ENCODE results near the gene FOXP4. TPM values are rescaled to one million over a fixed set of nuclear protein-coding genes. Genes with fewer than 3 reads are reported as not detected.
A peak's percentile ranks its signal among the peaks of the same experiment; 100 is the strongest.

FOXP4 gene
- total RNA-seq, 2 donors from 2014 or later = 25.9 to 27.7 TPM

DNA sequence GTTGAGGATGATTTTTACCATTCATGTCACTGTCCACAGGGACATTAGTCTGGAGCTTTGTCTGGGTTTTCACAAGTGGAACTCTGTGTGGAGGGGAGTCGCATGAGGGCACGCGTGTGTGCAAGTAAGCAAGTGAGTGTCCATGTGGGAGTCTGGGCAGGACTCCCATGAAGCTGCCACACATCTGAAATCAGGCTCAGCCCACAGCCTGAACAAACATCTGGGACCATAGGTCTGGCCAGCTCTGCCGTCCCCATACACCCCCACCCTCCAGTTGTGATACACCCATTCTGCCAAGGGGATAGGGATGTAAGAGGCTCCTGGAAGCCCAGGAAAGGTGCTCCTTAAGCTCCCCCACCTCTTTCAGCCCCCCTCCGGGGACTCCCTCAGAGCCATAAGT, 17.1 kb upstream of the FOXP4 start:
- H3K27ac Mint-ChIP-seq = no peak overlapping the region
- ATAC-seq (replicated peaks in 1 of 2) (no peak), DNase-seq (no peak)
- H3K4me1 Mint-ChIP-seq (ENCODE audit: low read depth) = peaks cover 41% of the 10 kb centered on the region
- H3K36me3 Mint-ChIP-seq (ENCODE audit: insufficient read depth in 2 of 2) = no peaks in the 10 kb centered on the region
- peaks cover 48% of the 10 kb centered on the region for H3K27me3 Mint-ChIP-seq (ENCODE audit: low read depth)
- H3K4me3 Mint-ChIP-seq = no peak overlapping the region
- H3K9me3 Mint-ChIP-seq = no peaks in the 10 kb centered on the region

DNA sequence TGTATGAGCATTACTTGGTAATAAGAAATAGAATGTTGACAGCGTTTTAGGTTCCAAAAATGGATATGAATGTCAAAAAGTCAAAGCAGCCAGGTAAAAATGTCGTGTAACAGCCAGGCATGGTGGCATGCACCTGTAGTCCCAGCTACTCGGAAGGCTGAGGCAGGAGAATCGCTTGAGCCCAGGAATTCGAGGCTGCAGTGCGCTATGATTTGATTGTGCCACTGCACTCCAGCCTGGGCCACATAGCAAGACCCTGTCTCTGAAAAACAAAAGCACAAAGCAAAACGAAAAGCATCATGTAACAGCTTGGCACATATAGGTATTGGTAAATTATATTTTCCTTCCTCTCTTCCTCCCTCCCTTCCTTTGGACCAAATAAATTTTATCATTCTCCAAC, 16.2 kb upstream of the FOXP4 start:
- Mint-ChIP-seq H3K4me3 (peak overlapping the region in 1 of 2 donors; percentile 2), H3K27ac (no peak overlapping the region), H3K36me3 (ENCODE audit: insufficient read depth in 2 of 2) (no peaks in the 10 kb centered on the region), H3K27me3 (ENCODE audit: low read depth) (peaks cover 44% of the 10 kb centered on the region), H3K4me1 (ENCODE audit: low read depth) (peaks cover 41% of the 10 kb centered on the region), H3K9me3 (no peaks in the 10 kb centered on the region)
- no peak for DNase-seq
- ATAC-seq (replicated peaks in 1 of 2) = no peak

DNA sequence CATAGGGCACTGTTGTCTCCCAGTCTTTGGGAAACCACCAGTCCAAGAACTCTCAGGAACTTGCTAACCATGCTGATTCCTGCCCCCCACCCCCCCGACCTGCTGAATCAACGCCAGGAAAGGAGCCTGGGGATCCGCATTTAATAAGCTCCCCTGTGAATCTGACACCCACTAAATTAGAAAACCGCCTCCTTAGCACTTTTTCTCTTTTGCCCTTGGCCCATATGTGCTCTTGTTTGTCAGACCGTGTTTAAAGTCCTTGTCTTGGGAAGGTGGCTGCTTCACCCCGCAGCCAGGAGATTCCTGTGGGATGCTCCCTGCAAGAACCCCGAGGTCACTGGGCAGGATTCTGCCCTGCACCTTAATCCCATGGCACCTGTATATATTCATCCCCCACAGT, 15.7 kb upstream of the FOXP4 start:
- no peak overlapping the region for H3K4me3 Mint-ChIP-seq
- no peaks in the 10 kb centered on the region for H3K36me3 Mint-ChIP-seq (ENCODE audit: insufficient read depth in 2 of 2)
- no peak for DNase-seq
- no peaks in the 10 kb centered on the region for H3K9me3 Mint-ChIP-seq
- H3K4me1 Mint-ChIP-seq (ENCODE audit: low read depth) = peaks cover 41% of the 10 kb centered on the region
- peaks cover 49% of the 10 kb centered on the region for H3K27me3 Mint-ChIP-seq (ENCODE audit: low read depth)
- no peak overlapping the region for H3K27ac Mint-ChIP-seq
- ATAC-seq (replicated peaks in 1 of 2) = no peak

DNA sequence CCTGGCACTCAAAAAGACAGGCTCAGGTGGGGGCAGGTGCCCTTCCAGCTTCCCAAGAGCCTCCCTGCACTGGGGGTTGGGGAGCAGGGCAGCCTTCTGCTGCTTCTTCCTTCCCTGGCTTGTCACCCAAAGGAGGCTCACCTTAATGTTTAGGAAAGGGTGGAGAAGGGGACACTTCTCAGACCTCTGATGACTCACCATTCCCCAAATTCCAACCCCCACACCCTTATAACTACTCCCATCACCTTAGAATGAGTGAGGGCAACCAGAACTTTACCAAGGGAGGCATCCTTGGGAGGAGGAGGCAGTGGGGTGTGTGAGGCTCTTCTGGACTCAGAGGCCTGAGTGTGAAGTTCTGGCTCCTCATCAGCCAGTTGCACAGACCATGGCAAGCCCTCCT, 15.2 kb upstream of the FOXP4 start:
- DNase-seq (no peak), ATAC-seq (replicated peaks in 1 of 2) (no peak)
- Mint-ChIP-seq H3K27ac (no peak overlapping the region), H3K36me3 (ENCODE audit: insufficient read depth in 2 of 2) (no peaks in the 10 kb centered on the region), H3K9me3 (no peaks in the 10 kb centered on the region), H3K27me3 (ENCODE audit: low read depth) (peaks cover 54% of the 10 kb centered on the region), H3K4me1 (ENCODE audit: low read depth) (peaks cover 41% of the 10 kb centered on the region), H3K4me3 (peak overlapping the region; percentile 73 to 88)

DNA sequence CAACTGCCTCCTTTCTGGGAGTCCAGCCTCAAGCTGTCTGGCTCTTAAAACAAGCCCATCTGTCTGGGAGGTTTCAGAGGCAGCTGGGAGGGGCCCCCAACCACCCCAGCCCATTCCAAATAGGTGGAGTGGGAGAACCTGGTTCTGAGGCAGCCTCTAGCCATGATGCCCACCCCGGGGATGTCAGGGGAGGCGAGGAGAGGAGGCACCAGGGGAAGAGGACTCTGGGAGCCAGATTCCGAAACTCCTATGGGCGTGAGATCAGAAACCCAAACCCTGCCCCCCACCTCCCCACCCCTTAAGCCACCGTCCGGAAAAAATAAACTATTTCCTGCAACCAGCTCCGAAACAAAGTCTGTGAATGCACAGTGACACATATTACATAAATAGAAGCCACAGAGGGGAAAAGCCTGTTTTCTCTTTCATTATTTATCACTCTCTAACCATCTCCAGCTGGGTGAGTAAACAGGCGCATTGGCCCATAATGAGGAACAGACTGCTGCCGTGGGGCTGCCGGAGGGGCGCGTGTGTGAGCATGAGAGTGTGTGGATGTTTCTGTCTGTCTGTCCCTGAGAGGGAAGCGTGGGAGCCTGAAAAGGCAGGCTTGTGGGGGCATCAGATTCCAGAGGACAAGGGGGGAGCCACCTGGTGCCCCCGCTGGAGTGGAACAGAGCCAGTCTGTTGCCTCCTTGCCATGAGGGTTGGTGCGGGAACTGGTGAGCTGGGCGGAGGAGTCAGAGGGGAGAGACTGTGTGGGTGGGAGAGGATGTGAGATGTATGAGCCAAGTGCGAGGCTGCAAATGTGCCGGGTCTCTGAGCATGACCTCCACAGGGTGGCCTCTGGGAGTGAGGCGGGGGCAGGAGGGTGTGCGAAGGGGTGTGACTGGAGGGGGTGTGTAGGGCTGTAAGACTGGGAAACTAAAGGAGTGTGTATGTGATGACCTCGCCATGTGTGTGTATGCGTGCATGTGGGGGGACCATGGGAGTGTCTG, 14.3 kb upstream of the FOXP4 start:
- Mint-ChIP-seq H3K9me3 (no peaks in the 10 kb centered on the region), H3K4me3 (peak overlapping the region; percentile 73 to 88), H3K27ac (peak overlapping the region; percentile 23), H3K4me1 (ENCODE audit: low read depth) (peaks cover 49% of the 10 kb centered on the region), H3K36me3 (ENCODE audit: insufficient read depth in 2 of 2) (no peaks in the 10 kb centered on the region), H3K27me3 (ENCODE audit: low read depth) (peaks cover 62% of the 10 kb centered on the region)
- peak; percentile 77 to 87 for DNase-seq
- peak; percentile 90 to 93 for ATAC-seq (replicated peaks in 1 of 2)

DNA sequence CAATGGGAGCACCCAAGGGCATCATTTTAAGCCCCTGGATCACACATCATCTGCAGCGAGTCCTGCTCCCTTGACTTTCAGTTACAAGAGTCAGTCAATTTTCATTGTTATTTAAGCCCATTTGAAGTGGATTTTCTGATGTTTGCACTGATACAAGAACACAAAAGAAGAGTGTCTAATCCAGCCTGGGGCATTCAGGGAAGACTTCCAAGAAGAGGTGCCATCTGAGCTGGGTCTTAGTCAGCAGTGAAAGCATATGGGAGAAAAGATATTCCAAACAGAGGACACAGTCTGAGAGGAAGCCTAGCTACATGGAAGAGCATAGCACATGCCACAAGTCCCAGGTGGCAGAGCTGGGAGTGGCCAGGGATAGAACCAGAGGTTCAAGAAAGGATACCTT, 10.4 kb upstream of the FOXP4 start:
- Mint-ChIP-seq H3K36me3 (ENCODE audit: insufficient read depth in 2 of 2) (no peaks in the 10 kb centered on the region), H3K27me3 (ENCODE audit: low read depth) (peaks cover 64% of the 10 kb centered on the region), H3K9me3 (no peaks in the 10 kb centered on the region), H3K4me3 (no peak overlapping the region), H3K4me1 (ENCODE audit: low read depth) (peaks cover 50% of the 10 kb centered on the region), H3K27ac (no peak overlapping the region)
- ATAC-seq (replicated peaks in 1 of 2) (no peak), DNase-seq (no peak)

DNA sequence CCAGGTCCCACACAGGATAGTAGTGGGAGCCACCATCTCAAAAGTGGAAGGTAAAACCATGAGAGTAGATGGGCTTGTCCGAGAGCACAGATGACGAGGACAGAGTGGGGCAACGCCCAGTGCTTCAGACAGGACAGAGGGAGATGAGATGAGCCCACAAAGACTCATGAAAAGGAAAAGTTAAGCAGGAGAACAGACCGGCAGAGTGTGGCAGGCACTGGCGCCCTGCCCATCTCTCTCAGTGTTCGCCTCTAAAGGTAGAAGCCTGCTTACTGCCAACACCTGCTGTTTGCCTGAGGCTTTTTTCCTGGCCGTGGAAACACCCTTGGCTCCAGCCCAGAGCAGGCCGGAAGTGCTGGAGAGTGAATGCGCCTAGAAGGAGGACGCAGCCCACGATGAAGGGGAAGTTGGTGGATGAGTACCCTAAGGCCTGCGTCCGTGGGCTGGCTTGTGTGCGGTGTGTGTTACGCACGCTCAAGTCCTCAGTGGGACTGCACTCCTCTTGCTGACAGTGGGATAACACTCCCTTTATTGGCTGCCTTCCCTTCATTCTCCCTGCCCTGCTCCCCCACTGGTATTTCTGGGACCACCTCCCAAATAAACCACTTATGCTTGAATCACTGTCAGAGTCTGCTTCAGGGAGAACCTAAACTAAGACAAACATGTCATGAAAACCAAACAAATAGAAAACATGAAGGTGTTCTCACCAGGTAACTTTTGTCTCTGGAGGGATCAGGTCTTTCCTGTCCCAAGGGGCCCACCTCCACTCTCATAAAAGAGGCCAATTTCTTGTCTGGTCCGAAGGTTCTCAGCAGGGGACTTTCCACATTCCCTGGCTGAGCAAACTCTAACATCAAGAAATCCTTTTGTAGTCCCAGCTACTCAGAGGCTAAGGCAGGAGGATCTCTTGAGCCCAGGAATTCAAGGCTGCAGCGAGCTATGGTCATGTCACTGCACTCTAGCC, 9.1 kb upstream of the FOXP4 start:
- H3K27me3 Mint-ChIP-seq (ENCODE audit: low read depth) = peaks cover 63% of the 10 kb centered on the region

DNA sequence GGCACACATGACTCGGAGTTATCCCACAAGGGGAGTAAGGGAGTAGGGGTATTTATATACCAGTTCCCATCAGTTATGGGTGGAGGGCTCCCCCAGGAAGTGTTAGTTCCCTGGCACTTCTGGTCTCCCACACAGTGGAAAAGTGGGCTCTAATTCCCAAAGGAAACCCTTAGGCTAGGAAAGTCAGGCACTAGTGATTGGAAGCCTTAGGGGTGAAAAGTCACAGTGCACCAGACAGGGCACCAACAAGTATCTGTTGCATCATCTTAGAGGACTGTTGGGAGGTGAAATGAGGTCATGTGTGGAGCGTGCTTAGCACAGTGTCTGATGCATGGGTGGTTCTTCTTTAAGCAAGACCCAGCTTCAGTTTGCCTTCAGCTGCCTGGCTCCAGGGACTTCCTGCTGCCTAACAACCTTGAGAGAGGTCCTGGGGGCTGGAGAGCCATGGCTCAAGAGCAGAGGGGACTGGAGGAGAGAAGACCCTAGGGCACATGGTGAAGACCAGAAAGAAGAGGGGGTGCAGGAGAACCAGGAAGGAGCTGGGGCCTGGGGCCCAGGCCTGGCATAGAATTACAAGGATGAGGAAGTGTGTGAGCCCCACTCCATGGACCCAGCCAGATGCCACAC, 7.5 kb upstream of the FOXP4 start:
- Mint-ChIP-seq H3K36me3 (ENCODE audit: insufficient read depth in 2 of 2) (no peaks in the 10 kb centered on the region), H3K4me1 (ENCODE audit: low read depth) (peaks cover 23% of the 10 kb centered on the region), H3K27ac (no peak overlapping the region), H3K4me3 (no peak overlapping the region), H3K27me3 (ENCODE audit: low read depth) (peaks cover 51% of the 10 kb centered on the region), H3K9me3 (no peaks in the 10 kb centered on the region)
- ATAC-seq (replicated peaks in 1 of 2) = peak; percentile 46 to 65
- DNase-seq = no peak

More for the DNA sequence above, 9.1 kb upstream of the FOXP4 start:
- H3K9me3 Mint-ChIP-seq = no peaks in the 10 kb centered on the region
- ATAC-seq (replicated peaks in 1 of 2) (no peak), DNase-seq (no peak)
- H3K4me1 Mint-ChIP-seq (ENCODE audit: low read depth) = peaks cover 38% of the 10 kb centered on the region
- no peak overlapping the region for H3K4me3 Mint-ChIP-seq
- H3K27ac Mint-ChIP-seq = no peak overlapping the region
- no peaks in the 10 kb centered on the region for H3K36me3 Mint-ChIP-seq (ENCODE audit: insufficient read depth in 2 of 2)

DNA sequence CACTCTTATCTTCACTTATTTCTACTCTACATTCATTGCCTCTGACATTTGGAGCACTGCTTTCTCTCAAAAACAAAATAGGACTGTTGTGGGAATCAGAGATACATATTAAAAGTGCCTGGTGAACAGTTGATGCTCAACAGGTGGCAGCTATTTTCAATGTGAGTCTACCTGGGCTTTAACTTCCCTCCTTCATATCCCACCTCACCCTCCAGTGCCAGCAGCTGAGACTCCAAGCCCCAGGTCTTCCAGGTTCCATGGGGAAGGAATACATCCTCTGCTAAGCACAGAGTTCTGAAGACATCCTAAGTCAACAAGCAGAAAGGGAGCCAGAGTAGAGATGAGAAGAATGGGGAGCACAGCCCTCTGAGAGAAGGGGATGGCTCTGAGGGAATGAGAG, 7.0 kb upstream of the FOXP4 start:
- peaks cover 22% of the 10 kb centered on the region for H3K4me1 Mint-ChIP-seq (ENCODE audit: low read depth)
- no peaks in the 10 kb centered on the region for H3K36me3 Mint-ChIP-seq (ENCODE audit: insufficient read depth in 2 of 2)
- ATAC-seq (replicated peaks in 1 of 2) = no peak
- DNase-seq = no peak
- H3K27me3 Mint-ChIP-seq (ENCODE audit: low read depth) = peaks cover 51% of the 10 kb centered on the region
- H3K4me3 Mint-ChIP-seq = no peak overlapping the region
- no peak overlapping the region for H3K27ac Mint-ChIP-seq
- no peaks in the 10 kb centered on the region for H3K9me3 Mint-ChIP-seq

DNA sequence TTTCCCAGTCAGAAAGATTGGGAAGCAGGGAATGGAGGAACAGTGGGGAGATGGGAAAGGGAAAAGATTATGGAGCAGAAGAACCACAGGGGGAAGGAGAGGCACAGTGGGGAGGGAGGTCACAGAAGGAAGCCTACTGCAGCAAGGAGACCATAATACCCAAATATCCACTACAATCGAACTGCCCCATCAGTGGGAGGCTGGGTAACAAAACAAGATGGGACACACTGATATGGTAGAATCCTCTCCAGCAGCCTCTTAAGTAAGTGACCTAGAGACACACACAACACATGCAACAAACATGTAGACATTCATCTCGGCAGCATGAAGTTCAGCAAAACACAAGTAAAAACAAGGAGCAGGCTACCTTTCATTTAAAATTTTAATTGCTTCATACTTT, 4.8 kb upstream of the FOXP4 start:
- DNase-seq = no peak
- ATAC-seq (replicated peaks in 1 of 2) = no peak
- H3K4me1 Mint-ChIP-seq (ENCODE audit: low read depth) = peaks cover 39% of the 10 kb centered on the region
- peaks cover 35% of the 10 kb centered on the region for H3K27me3 Mint-ChIP-seq (ENCODE audit: low read depth)
- no peak overlapping the region for H3K27ac Mint-ChIP-seq
- peaks cover 2% of the 10 kb centered on the region in 2 donors for H3K36me3 Mint-ChIP-seq (ENCODE audit: insufficient read depth in 2 of 2)
- H3K9me3 Mint-ChIP-seq = no peaks in the 10 kb centered on the region
- no peak overlapping the region for H3K4me3 Mint-ChIP-seq

DNA sequence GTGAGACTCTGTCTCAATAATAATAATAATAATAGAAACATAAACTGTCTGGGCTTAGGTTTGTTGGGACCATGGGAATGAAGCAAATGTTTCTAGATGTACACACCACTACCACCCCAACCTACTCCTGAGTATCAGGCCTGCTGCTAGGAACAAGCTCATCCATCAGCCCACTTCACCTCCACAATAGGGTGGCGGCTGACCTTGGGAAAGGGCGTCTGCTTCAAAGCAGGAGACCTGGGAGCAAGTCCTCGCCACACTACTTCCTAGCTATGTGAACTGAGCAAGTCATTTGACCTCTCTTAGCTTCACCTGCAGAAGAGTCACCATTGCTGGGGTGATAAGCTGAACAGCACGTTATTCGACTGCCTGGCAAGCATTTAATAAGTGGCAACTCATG, 3.1 kb upstream of the FOXP4 start:
- H3K9me3 Mint-ChIP-seq = no peaks in the 10 kb centered on the region
- peaks cover 19% of the 10 kb centered on the region for H3K27me3 Mint-ChIP-seq (ENCODE audit: low read depth)
- H3K27ac Mint-ChIP-seq = no peak overlapping the region
- H3K4me3 Mint-ChIP-seq = no peak overlapping the region
- ATAC-seq (replicated peaks in 1 of 2) (no peak), DNase-seq (no peak)
- peaks cover 25% of the 10 kb centered on the region for H3K4me1 Mint-ChIP-seq (ENCODE audit: low read depth)
- H3K36me3 Mint-ChIP-seq (ENCODE audit: insufficient read depth in 2 of 2) = peaks cover 2 to 5% of the 10 kb centered on the region in 2 donors

DNA sequence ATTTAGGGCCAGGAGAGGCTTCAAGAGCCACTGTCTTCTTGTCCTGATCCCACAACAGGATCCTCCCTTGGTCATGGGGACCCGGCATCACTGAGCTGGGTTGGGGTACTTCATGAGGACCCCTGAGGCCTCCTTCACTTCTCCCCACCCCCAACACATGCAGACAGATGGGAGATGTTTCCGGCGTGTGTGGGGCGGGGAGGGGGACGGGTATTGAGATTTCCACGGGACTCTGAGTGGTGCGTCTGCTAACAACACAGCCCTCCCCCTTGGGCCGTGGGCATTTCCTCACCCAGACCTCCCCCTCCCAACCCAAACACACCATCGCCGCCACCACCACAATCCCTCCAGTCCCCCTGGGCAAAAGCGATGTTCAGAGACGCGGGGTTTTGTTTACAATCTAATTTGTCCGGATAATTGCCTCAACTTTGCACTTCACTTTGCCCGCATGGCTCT, 906 bp upstream of the FOXP4 start:
- Mint-ChIP-seq H3K4me3 (peak overlapping the region; percentile 85 to 91), H3K27me3 (ENCODE audit: low read depth) (peaks cover 8% of the 10 kb centered on the region), H3K4me1 (ENCODE audit: low read depth) (peaks cover 41% of the 10 kb centered on the region), H3K36me3 (ENCODE audit: insufficient read depth in 2 of 2) (peaks cover 2 to 5% of the 10 kb centered on the region in 2 donors), H3K9me3 (no peaks in the 10 kb centered on the region), H3K27ac (no peak overlapping the region)
- no peak for ATAC-seq (replicated peaks in 1 of 2)
- no peak for DNase-seq
